ENCODE results near the gene ZNF316.

Gene ZNF316

DNA sequence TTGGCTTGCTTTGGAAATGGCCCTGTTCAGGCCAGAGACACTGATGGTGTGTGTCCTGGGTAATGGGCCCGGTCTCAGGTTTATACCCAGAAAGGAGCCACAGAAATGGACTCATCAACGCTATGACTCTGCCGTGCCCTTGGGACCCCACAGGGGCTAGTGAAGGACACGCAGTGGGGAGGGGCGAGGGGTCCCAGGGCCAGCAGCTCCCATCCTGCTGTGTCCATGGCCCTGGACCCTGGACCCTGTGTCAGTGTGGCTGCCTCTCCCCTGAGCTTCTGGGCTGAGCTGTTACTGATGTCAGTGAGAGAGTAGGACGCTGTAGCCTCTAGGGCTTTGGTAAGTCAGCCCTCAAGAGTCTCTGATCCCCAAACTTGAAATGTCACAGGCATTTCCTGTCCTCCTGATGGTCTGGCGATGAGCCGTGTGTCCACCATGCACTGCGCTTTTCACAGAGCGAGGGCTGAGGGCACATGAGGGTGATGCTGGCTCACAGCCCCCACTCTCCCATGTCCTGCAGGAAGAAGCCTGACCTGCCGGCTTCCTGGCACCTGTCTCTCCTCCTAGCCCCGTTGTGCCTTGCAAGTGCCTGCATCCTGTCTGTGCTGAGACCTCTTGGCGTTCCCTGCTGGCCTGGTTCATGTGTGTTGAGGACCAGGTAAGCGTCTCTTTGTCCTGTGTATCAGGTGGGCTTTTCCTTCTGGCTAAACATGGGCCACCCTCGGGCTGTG, 4.4 kb downstream of the ZNF316 start:
- DNase-seq (ENCODE audit: low read depth), result no peak
- H3K4me3 ChIP-seq (ENCODE audit: control insufficient read depth, low read depth, low read length), result no peak overlapping the region
- TF ChIP-seq, protein P1, sequence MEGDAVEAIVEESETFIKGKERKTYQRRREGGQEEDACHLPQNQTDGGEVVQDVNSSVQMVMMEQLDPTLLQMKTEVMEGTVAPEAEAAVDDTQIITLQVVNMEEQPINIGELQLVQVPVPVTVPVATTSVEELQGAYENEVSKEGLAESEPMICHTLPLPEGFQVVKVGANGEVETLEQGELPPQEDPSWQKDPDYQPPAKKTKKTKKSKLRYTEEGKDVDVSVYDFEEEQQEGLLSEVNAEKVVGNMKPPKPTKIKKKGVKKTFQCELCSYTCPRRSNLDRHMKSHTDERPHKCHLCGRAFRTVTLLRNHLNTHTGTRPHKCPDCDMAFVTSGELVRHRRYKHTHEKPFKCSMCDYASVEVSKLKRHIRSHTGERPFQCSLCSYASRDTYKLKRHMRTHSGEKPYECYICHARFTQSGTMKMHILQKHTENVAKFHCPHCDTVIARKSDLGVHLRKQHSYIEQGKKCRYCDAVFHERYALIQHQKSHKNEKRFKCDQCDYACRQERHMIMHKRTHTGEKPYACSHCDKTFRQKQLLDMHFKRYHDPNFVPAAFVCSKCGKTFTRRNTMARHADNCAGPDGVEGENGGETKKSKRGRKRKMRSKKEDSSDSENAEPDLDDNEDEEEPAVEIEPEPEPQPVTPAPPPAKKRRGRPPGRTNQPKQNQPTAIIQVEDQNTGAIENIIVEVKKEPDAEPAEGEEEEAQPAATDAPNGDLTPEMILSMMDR (conservative IDR thresholded peaks at IDR 0.05; ENCODE audit: control insufficient read depth, insufficient read depth, low read depth, low read length), result no peak

- no peak for DNase-seq (ENCODE audit: low read depth)
- no peak overlapping the region for H3K4me3 ChIP-seq (ENCODE audit: control insufficient read depth, low read depth, low read length)
- TF ChIP-seq, protein P1 (conservative IDR thresholded peaks at IDR 0.05; ENCODE audit: control insufficient read depth, insufficient read depth, low read depth, low read length), result no peak
Measured at GRCh38 chr7:6642239-6642839, 5.2 kb downstream of the ZNF316 start.

- no peak for DNase-seq (ENCODE audit: low read depth)
- TF ChIP-seq, protein P1 (conservative IDR thresholded peaks at IDR 0.05; ENCODE audit: control insufficient read depth, insufficient read depth, low read depth, low read length), result no peak
- H3K4me3 ChIP-seq (ENCODE audit: control insufficient read depth, low read depth, low read length), result no peak overlapping the region
Measured at GRCh38 chr7:6642861-6643640, 5.9 kb downstream of the ZNF316 start.

- TF ChIP-seq, protein P1 (conservative IDR thresholded peaks at IDR 0.05; ENCODE audit: control insufficient read depth, insufficient read depth, low read depth, low read length), result no peak
- no peak for DNase-seq (ENCODE audit: low read depth)
- H3K4me3 ChIP-seq (ENCODE audit: control insufficient read depth, low read depth, low read length), result no peak overlapping the region
Measured at GRCh38 chr7:6643915-6644625, 7.0 kb downstream of the ZNF316 start.

DNA sequence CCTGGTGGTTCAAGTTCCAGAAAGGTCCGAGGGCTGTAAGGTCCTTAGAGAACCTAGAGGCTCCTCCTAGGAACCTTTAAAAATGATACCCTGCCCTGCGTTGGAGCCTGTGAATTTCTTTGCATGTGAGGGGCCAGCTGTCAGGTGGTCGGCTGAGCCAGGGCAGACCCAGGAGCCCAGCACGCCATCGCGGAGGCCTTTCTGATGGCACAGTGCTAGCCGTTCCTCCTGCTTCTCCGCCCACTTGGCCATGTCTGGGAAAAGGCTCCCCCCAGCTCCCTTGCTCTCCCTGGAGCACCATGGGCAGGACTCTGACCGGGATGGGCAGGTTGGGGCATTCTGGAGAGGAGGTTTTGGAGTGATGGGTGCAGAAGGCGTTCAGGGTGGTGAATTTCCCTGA, 7.6 kb downstream of the ZNF316 start:
- H3K4me3 ChIP-seq (ENCODE audit: control insufficient read depth, low read depth, low read length), result no peak overlapping the region
- no peak for DNase-seq (ENCODE audit: low read depth)
- TF ChIP-seq, protein P1 (conservative IDR thresholded peaks at IDR 0.05; ENCODE audit: control insufficient read depth, insufficient read depth, low read depth, low read length), result no peak

DNA sequence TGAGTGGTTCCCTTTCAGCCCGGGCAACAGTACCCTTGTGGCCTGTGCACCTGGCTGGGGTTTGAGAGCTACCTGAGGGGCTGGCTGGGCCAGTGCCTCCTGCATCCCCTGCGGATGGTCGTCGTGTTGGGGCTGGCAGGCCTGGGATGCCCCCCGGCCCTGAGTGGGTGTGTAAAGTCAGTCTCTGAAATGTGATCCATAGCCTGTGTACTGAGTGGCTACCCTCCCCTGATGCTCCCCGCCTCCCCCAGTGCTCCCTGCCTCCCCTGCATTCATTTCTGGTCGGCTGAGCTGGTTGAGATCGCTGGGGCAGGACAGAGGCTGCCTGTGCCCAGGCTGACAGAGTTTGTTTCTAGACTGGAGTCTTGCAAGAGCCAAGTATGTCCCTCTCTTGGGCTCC, 9.3 kb downstream of the ZNF316 start:
- no peak for DNase-seq (ENCODE audit: low read depth)
- TF ChIP-seq, protein P1 (conservative IDR thresholded peaks at IDR 0.05; ENCODE audit: control insufficient read depth, insufficient read depth, low read depth, low read length), result no peak
- H3K4me3 ChIP-seq (ENCODE audit: control insufficient read depth, low read depth, low read length), result no peak overlapping the region
